Measurements from ENCODE around the gene CSH1.
"Not testable (repeated sequence)": the region's sequence is repeated elsewhere in the genome, so short reads cannot be mapped to it uniquely, and the experiment has no call there.

CSH1 gene

DNA sequence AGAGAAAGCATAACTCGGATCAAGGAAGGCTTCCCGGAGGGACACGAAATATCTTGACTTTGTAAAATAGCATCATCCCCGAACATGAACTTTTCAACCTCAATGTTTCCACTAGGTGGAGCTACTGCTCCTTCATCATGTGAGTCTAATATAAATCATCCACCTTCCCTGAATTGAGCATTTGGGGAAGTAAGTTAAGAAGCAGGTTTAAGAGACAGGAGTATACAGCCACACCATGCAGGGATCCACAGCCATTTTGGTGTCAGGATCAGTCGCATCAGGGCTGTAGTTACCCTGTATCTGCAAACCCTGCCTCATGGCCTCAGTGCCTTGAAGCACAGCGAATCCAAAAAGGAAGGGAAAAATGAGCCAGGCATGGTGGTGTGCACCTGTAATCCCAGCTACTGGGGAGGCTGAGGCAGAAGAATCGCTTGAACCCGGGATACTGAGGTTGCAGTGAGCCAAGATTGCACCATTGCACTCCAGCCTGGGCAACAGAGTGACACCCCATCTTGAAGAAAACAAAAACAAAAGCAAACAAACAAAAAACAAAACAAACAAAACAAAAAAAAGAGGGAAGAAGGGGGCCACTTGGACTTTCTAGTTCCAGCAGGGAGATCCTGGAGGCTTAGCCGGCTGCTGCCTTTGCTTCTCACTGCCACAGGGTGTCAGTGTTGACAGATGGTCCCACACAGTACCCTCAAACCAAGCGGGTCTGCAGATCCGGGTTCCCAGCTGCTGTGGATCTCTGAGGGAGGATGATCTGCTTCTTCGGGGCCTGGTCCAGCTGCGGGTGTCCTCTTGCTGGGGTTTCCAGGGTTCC is 7.1 kb downstream of the CSH1 start:
- not testable (repeated sequence) for H2BK120ac ChIP-seq (ENCODE audit: low read depth, low read length); H3K4me1 ChIP-seq (ENCODE audit: control insufficient read depth, insufficient read depth, low read depth, low read length); H3K14ac ChIP-seq (ENCODE audit: low read length in 2 of 2); H2AFZ ChIP-seq (ENCODE audit: low read depth, low read length); H3K79me1 ChIP-seq (replicated peaks; ENCODE audit: low read length, poor library complexity, severe bottlenecking); H3K9ac ChIP-seq (ENCODE audit: low read length); H2BK5ac ChIP-seq (ENCODE audit: low read depth, low read length, poor library complexity, severe bottlenecking); H3K9me3 ChIP-seq (ENCODE audit: control insufficient read depth, low read length); H2BK12ac ChIP-seq (ENCODE audit: low read length in 2 of 2); H3K27me3 ChIP-seq (ENCODE audit: control insufficient read depth in 1 of 2, insufficient read depth in 1 of 2, low read length in 2 of 2); H3K4me2 ChIP-seq (ENCODE audit: low read length, poor library complexity, severe bottlenecking); H2AK5ac ChIP-seq (ENCODE audit: low read length, severe bottlenecking); H4K91ac ChIP-seq (ENCODE audit: low read length); H3K36me3 ChIP-seq (ENCODE audit: control insufficient read depth in 1 of 2, insufficient read depth in 2 of 2, low read depth in 1 of 2, low read length in 2 of 2); H4K8ac ChIP-seq (ENCODE audit: low read length); H3K27ac ChIP-seq (ENCODE audit: low read length, poor library complexity, severe bottlenecking); H3K4me3 ChIP-seq (ENCODE audit: insufficient read depth in 1 of 2, low read depth in 1 of 2, low read length in 2 of 2); H3K23ac ChIP-seq (ENCODE audit: low read length in 2 of 2); H3K18ac ChIP-seq (ENCODE audit: low read depth in 1 of 2, low read length in 2 of 2); H3K4ac ChIP-seq (ENCODE audit: low read depth in 1 of 2, low read length in 2 of 2); H2BK15ac ChIP-seq (ENCODE audit: low read depth, poor library complexity, severe bottlenecking)
- peak; percentile 47 for DNase-seq
- 49% methylated on average over 11 of the region's 13 CpGs for WGBS

DNA sequence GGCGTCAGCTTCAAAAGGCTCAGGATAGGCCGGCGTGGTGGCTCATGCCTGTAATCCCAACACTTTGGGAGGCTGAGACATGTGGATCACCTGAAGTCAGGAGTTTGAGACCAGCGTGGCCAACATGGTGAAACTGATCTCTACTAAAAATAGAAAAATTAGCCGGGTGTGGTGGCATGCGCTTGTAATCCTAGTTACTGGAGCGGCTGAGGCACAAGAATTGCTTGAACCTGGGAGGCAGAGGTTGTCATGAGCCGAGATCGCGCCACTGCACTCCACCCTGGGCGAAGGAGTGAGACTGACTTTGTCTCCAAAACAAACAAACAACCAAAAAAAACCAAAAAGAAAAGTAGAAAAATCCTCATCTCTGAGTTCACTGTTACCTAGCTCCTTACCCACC is 11.3 kb downstream of the CSH1 start:
- H4K91ac ChIP-seq (ENCODE audit: low read length); H3K4me1 ChIP-seq (ENCODE audit: control insufficient read depth, insufficient read depth, low read depth, low read length); H4K8ac ChIP-seq (ENCODE audit: low read length); H3K27ac ChIP-seq (ENCODE audit: low read length, poor library complexity, severe bottlenecking); H2AFZ ChIP-seq (ENCODE audit: low read depth, low read length); H2BK5ac ChIP-seq (ENCODE audit: low read depth, low read length, poor library complexity, severe bottlenecking); H2AK5ac ChIP-seq (ENCODE audit: low read length, severe bottlenecking); H3K18ac ChIP-seq (ENCODE audit: low read depth in 1 of 2, low read length in 2 of 2); H2BK12ac ChIP-seq (ENCODE audit: low read length in 2 of 2); H3K9ac ChIP-seq (ENCODE audit: low read length); H3K4ac ChIP-seq (ENCODE audit: low read depth in 1 of 2, low read length in 2 of 2); H3K4me2 ChIP-seq (ENCODE audit: low read length, poor library complexity, severe bottlenecking); H3K14ac ChIP-seq (ENCODE audit: low read length in 2 of 2); DNase-seq; H3K36me3 ChIP-seq (ENCODE audit: control insufficient read depth in 1 of 2, insufficient read depth in 2 of 2, low read depth in 1 of 2, low read length in 2 of 2); H2BK120ac ChIP-seq (ENCODE audit: low read depth, low read length); H3K79me1 ChIP-seq (replicated peaks; ENCODE audit: low read length, poor library complexity, severe bottlenecking); H2BK15ac ChIP-seq (ENCODE audit: low read depth, poor library complexity, severe bottlenecking); H3K9me3 ChIP-seq (ENCODE audit: control insufficient read depth, low read length); H3K4me3 ChIP-seq (ENCODE audit: insufficient read depth in 1 of 2, low read depth in 1 of 2, low read length in 2 of 2); H3K23ac ChIP-seq (ENCODE audit: low read length in 2 of 2): not testable (repeated sequence)
- peaks cover 10 to 21% of the 10 kb centered on the region in 2 experiments for H3K27me3 ChIP-seq (ENCODE audit: control insufficient read depth in 1 of 2, insufficient read depth in 1 of 2, low read length in 2 of 2)
- WGBS: 92% methylated on average over 11 of the region's 11 CpGs

DNA sequence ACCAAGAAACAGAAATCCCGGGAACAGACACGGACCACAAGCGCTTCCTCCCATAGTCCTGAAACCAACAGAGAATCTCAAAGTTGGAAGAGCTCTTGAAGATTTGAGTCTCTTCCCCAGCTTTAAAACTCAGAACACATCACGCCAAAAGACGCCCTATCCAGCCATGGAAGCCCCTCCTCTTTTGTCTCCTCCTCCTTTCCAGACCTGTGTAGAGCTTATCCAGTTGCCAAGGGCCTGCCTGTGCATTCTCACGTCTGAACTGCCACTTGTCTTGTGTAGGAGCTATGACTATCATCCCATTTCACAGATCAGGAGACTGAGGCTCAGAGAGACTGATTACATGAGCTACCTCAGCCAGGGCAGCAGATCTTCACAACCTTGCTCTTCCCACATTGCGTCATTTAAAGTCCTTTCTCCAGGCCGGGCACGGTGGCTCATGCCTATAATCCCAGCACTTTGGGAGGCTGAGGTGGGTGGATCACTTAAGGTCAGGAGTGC is 13.7 kb downstream of the CSH1 start:
- H3K27me3 ChIP-seq (ENCODE audit: control insufficient read depth in 1 of 2, insufficient read depth in 1 of 2, low read length in 2 of 2): peaks cover 9 to 29% of the 10 kb centered on the region in 2 experiments
- H3K14ac ChIP-seq (ENCODE audit: low read length in 2 of 2); H3K9me3 ChIP-seq (ENCODE audit: control insufficient read depth, low read length); H3K4me1 ChIP-seq (ENCODE audit: control insufficient read depth, insufficient read depth, low read depth, low read length); H2BK120ac ChIP-seq (ENCODE audit: low read depth, low read length); DNase-seq; H2BK12ac ChIP-seq (ENCODE audit: low read length in 2 of 2); H3K36me3 ChIP-seq (ENCODE audit: control insufficient read depth in 1 of 2, insufficient read depth in 2 of 2, low read depth in 1 of 2, low read length in 2 of 2); H3K18ac ChIP-seq (ENCODE audit: low read depth in 1 of 2, low read length in 2 of 2); H2AK5ac ChIP-seq (ENCODE audit: low read length, severe bottlenecking); H3K27ac ChIP-seq (ENCODE audit: low read length, poor library complexity, severe bottlenecking); H4K8ac ChIP-seq (ENCODE audit: low read length); H2BK5ac ChIP-seq (ENCODE audit: low read depth, low read length, poor library complexity, severe bottlenecking); H3K4ac ChIP-seq (ENCODE audit: low read depth in 1 of 2, low read length in 2 of 2); H3K4me3 ChIP-seq (ENCODE audit: insufficient read depth in 1 of 2, low read depth in 1 of 2, low read length in 2 of 2); H3K23ac ChIP-seq (ENCODE audit: low read length in 2 of 2); H3K79me1 ChIP-seq (replicated peaks; ENCODE audit: low read length, poor library complexity, severe bottlenecking); H4K91ac ChIP-seq (ENCODE audit: low read length); H3K4me2 ChIP-seq (ENCODE audit: low read length, poor library complexity, severe bottlenecking); H2AFZ ChIP-seq (ENCODE audit: low read depth, low read length); H3K9ac ChIP-seq (ENCODE audit: low read length); H2BK15ac ChIP-seq (ENCODE audit: low read depth, poor library complexity, severe bottlenecking): not testable (repeated sequence)
- 79% methylated on average over 6 of the region's 9 CpGs for WGBS

DNA sequence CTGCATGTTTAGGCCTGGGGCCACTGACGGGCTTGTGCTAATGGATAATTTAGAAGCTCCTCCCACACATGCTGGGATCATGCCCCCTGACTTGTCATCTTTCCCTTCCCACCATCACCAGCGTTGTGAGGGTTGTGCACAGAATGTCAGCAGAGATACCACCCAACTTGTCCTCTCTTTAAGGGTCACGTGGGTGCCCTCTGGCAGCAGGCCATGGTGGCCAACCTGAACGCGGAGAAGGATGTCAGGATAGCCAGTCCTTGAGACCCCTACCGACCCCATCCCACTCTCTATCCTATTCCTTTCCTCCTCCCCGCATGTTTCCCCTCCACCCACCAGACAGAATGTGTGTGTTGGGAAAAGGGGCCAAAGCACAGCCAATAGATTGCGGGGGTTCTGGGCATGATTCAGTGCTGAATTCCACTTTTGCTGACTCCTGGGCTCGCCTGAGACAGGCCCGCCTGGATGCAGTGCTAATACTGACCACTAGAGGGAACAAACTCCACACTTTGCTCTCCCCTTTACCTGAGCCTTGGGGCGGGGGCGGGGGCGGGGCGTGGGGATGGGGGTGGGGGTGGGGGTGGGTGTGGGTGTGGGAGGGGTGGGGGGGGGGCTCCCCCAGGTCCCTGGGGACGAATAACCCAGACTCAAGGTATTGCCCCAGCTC is 14.3 kb downstream of the CSH1 start, which contains the start of gene GH2:
Gene GH2, minus strand, starts transcription at position 10 of the 667 bp plus-strand sequence. CDS start 143 bp downstream, outside the sequence.
- Histone ChIP-seq H2BK120ac (ENCODE audit: low read depth, low read length) (no peak within 1 kb of the TSS), H3K27ac (ENCODE audit: low read length, poor library complexity, severe bottlenecking) (no peak within 1 kb of the TSS), H2AK5ac (ENCODE audit: low read length, severe bottlenecking) (no peak within 1 kb of the TSS), H3K18ac (ENCODE audit: low read depth in 1 of 2, low read length in 2 of 2) (no peak within 1 kb of the TSS), H3K4me2 (ENCODE audit: low read length, poor library complexity, severe bottlenecking) (no peak within 1 kb of the TSS), H2AFZ (ENCODE audit: low read depth, low read length) (no peak within 1 kb of the TSS), H3K4me1 (ENCODE audit: control insufficient read depth, insufficient read depth, low read depth, low read length) (no peaks in the 10 kb centered on the region), H3K4ac (ENCODE audit: low read depth in 1 of 2, low read length in 2 of 2) (no peak within 1 kb of the TSS), H3K14ac (ENCODE audit: low read length in 2 of 2) (no peak within 1 kb of the TSS), H3K9ac (ENCODE audit: low read length) (no peak within 1 kb of the TSS), H2BK5ac (ENCODE audit: low read depth, low read length, poor library complexity, severe bottlenecking) (no peak within 1 kb of the TSS), H2BK12ac (ENCODE audit: low read length in 2 of 2) (no peak within 1 kb of the TSS), H3K36me3 (ENCODE audit: control insufficient read depth in 1 of 2, insufficient read depth in 2 of 2, low read depth in 1 of 2, low read length in 2 of 2) (no peaks in the 10 kb centered on the region), H3K23ac (ENCODE audit: low read length in 2 of 2) (no peak within 1 kb of the TSS), H3K79me1 (replicated peaks; ENCODE audit: low read length, poor library complexity, severe bottlenecking) (no peaks in the 10 kb centered on the region), H3K9me3 (ENCODE audit: control insufficient read depth, low read length) (no peaks in the 10 kb centered on the region), H4K91ac (ENCODE audit: low read length) (no peak within 1 kb of the TSS), H4K8ac (ENCODE audit: low read length) (peak within 1 kb of the TSS; percentile 12), H3K4me3 (ENCODE audit: insufficient read depth in 1 of 2, low read depth in 1 of 2, low read length in 2 of 2) (no peak within 1 kb of the TSS), H2BK15ac (ENCODE audit: low read depth, poor library complexity, severe bottlenecking) (no peak within 1 kb of the TSS), H3K27me3 (ENCODE audit: control insufficient read depth in 1 of 2, insufficient read depth in 1 of 2, low read length in 2 of 2) (peaks cover 9 to 32% of the 10 kb centered on the region in 2 experiments)
- peak; percentile 42 for DNase-seq
- 44% methylated on average over 5 of the region's 15 CpGs for WGBS
